HG02642 (cell line): ENCODE results near the gene TUBA4B.

Source experiments
- ATAC-seq: cut with Tn5 transposase; IDR thresholded peaks from one replicate; pipeline ENCODE4 v1.9.1; 2021; ENCODE audit warnings: mild to moderate bottlenecking; ENCODE audit not compliant: unreplicated experiment, poor library complexity

The TUBA4B gene

GRCh38 chr2:219289195-219289536, 36.1 kb downstream of the TUBA4B start:
- no peak for ATAC-seq

DNA sequence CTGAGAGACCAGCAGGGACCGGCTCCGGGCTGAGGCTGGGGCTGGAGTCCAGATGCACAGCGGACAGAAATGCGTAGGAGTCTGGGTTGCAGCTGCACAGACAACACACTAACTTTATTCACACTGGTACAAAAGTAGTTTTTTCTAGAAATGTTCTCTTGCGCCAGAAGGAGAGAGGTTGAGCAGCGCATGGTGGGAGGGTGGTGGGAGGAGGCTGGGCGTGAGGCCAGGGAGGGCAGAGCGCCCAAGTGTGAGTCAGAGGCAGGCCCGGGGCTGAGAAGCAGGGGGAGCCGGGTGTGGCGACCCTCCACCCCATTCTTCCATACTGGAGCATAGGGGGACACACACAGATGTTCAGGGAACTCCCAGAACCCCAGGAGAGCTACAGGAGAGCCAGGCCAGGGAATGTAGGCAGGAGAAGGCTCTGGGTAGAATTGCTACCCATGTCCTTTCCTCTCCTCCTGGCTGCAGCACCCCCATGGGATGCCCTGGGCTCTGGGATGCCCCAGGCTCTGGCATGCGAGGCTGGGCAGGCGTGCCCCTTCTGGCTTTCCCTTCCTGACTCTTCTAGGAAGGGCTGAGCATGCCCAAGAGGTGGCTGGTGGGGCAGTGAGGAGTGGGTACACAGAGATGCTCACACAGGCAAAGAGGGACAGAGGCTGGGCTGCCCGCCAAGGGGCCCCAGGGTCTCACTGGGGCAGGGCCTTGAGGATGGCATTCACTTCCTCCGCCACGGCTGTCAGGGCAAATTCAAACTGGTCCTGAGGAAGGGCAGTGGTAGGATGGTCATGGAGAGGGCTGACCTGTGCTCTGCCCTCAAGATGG, 36.7 kb downstream of the TUBA4B start:
- no peak for ATAC-seq

- ATAC-seq: no peak
Measured at GRCh38 chr2:219290381-219291171, 37.5 kb downstream of the TUBA4B start.

DNA sequence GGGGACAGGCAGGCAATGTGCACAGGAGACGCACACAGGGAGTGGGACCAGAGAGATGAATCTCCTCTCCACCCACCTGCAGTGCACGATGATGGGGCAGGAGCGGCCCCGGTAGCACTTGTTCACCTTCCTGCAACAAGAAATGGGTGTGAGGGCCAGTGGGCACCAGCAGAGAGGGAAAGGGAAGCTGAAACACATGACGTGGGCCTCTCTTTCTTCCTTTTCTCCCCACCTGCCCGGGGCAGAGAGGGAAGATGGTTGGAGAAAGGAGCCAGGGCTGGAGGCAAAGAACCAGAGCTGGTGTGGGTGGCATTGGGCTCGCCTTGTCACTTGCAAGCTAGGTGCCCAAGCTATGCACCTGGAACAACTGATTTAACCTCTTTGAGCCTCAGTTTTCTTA, 38.4 kb downstream of the TUBA4B start:
- ATAC-seq: no peak

- no peak for ATAC-seq
Measured at GRCh38 chr2:219291910-219292490, 39.0 kb downstream of the TUBA4B start.

DNA sequence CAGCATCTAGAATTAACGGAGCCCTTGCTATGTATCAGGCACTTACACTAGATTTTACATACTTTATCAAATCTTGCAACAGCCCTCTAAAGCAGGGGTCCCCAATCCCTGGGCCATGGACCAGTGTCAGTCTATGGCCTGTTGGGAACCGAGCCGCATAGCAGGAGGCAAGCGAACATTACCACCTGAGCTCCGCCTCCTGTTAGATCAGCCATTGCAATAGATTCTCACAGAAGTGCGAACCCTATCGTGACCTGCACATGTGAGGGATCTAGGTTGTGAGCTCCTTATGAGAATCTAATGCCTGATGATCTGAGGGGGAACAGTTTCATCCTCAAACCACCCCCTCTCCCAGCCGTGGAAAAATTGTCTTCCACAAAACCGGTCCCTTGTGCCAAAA, 39.6 kb downstream of the TUBA4B start:
- ATAC-seq: no peak

- ATAC-seq: no peak
Measured at GRCh38 chr2:219293736-219294231, 40.7 kb downstream of the TUBA4B start.

GRCh38 chr2:219294356-219295351, 41.6 kb downstream of the TUBA4B start:
- ATAC-seq: peak; percentile 89

- no peak for ATAC-seq
Measured at GRCh38 chr2:219296142-219296541, 43.1 kb downstream of the TUBA4B start.

- ATAC-seq: no peak
Measured at GRCh38 chr2:219296631-219297391, 43.8 kb downstream of the TUBA4B start.

- ATAC-seq: no peak
Measured at GRCh38 chr2:219297766-219298456, 44.9 kb downstream of the TUBA4B start.

DNA sequence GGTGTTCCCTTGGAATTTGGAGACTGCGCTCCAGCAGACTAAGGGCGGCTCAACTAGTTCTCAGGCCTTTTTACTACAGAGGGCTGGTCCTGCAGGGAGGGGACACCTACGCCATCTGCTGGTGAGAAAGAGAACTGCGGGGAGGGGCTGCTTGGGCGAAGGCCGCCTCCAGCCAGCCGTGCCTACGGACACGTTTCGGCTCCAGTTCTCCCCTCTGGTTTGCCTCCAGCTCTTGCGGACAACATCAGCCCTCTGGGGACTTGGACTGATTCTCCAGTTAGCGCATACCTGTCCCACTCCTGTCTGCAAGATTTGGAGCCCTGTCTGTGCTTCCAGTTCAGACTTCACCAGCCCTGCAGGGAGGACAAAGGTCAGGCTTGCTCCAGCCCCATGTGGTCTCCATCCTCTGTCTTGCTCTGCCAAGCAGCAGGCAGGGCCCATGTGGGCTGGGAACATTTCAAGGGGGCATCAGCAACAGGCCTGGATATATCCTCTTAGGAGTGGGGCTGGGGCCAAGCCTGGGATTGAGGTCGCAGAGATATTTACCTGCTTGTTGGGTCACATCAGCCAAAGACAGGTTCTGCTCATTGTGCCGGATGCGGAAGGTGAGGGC, 45.8 kb downstream of the TUBA4B start:
- no peak for ATAC-seq

- no peak for ATAC-seq
Measured at GRCh38 chr2:219299372-219299760, 46.3 kb downstream of the TUBA4B start.

DNA sequence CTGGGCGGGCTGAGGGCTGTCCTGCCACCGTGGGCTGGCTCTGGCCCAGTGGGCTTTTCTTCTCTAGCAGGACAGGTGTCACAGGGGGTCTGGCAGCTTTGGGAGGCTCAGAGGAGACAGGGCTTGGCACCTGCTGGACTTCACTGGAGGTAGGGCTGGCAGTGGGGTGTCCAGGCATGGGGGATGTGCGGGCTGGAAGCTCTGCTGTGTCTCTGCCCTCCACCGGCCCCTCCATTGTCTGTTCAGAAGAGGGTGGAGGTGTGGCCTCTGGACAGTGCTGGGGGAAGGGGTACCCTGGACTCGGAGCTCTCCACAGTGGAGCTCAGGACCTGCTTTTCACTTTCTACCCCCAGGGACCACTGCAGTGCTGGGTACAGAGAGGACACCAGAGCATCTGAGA, 47.0 kb downstream of the TUBA4B start:
- ATAC-seq: no peak

- no peak for ATAC-seq
Measured at GRCh38 chr2:219302412-219302968, 49.4 kb downstream of the TUBA4B start.

DNA sequence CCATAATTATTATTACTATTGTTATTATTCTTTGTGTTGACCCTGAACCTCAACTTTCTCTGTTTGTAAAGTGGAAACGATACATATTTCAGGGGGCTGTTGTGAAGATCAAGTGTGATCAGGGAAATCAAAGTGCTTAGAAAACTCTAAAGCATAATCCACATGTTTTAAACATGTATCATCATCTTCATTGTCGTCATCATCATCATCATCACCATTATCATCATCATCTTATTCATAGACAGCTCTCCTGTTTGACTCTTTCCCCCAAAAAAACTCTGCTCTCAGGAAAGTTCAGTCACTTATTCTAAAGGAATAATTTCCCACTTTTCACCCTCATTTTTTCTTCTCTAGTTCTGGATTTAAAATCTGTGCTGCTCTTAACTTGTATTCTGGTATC, 51.2 kb downstream of the TUBA4B start:
- no peak for ATAC-seq

GRCh38 chr2:219306047-219306446, 53.0 kb downstream of the TUBA4B start:
- ATAC-seq: no peak
